HepG2 (cell line): Measurements from ENCODE around the gene HCRT. TPM values are rescaled to one million over a fixed set of nuclear protein-coding genes. Genes with fewer than 3 reads are reported as not detected.

Experiments
- ATAC-seq: fragments of 200-7000 bp; cut with Tn5 transposase; 3 replicates; pipeline ENCODE4 v1.9.1; 2020; ENCODE audit warnings: mild to moderate bottlenecking, moderate library complexity
- BruUV-seq: library from RNA; stranded (reverse); fragments of 400-500 nt; replicated peaks from 2 replicates; lab custom pipeline; 2021; lab: Mats Ljungman, UMichigan
- CTCF ChIA-PET: fragments of 300-600 bp; formaldehyde crosslinking; extraction: SDS; loops from one replicate; lab custom pipeline; 2021; ENCODE audit warnings: low total read pairs, inconsistent platforms, low intra/inter-chr PET ratio; lab: Yijun Ruan, JAX
- POLR2A ChIA-PET: fragments of 350-600 bp; sonication (Branson Sonifier 250); formaldehyde crosslinking; loops from one replicate; lab custom pipeline; 2020; ENCODE audit warnings: antibody characterized with exemption, inconsistent platforms; lab: Yijun Ruan, JAX
- DNase-seq: peaks from one replicate; pipeline ENCODE4 v3.0.0-alpha.2; 2015; ENCODE audit warnings: low spot score
- FAIRE-seq: peaks from 3 replicates; lab custom pipeline; 2011; peaks lifted over from hg19 to GRCh38; lab: Jason Lieb, UNC
- H2AFZ ChIP-seq: one replicate; pipeline ENCODE4 v1.6.1; 2011; ENCODE audit warnings: low read length, inconsistent platforms
- H3K27ac ChIP-seq: fragments of 300-600 bp; 3 replicates; pipeline ENCODE4 v1.8.0; 2011; ENCODE audit warnings: mixed run types, mild to moderate bottlenecking, mixed read lengths, low read length, inconsistent platforms; ENCODE audit not compliant: insufficient read depth; ENCODE audit errors: extremely low read length
- H3K27me3 ChIP-seq, 2 experiments: fragments of 200-600 bp in 1 of 2; 2 replicates in 1 of 2; 3 replicates in 1 of 2; pipeline versions ENCODE4 v1.6.0 to v1.8.0; 2011; ENCODE audit warnings: low read length in 2 of 2, mild to moderate bottlenecking in 2 of 2, moderate library complexity in 2 of 2, inconsistent platforms in 1 of 2; ENCODE audit not compliant: insufficient read depth in 2 of 2, control insufficient read depth in 1 of 2
- H3K36me3 ChIP-seq, 2 experiments: fragments of 200-600 bp in 1 of 2; replicated peaks in 1 of 2; 2 replicates in 1 of 2; 3 replicates in 1 of 2; pipeline versions ENCODE4 v1.5.1 to v1.8.0; 2011; ENCODE audit warnings: low read length in 2 of 2, inconsistent platforms in 1 of 2; ENCODE audit not compliant: insufficient read depth in 2 of 2, control insufficient read depth in 1 of 2
- H3K4me1 ChIP-seq: 2 replicates; pipeline ENCODE4 v1.5.1; 2012; ENCODE audit warnings: low read length, inconsistent platforms; ENCODE audit not compliant: insufficient read depth
- H3K4me2 ChIP-seq: 2 replicates; pipeline ENCODE4 v1.6.0; 2011; ENCODE audit warnings: low read depth, low read length, inconsistent platforms
- H3K4me3 ChIP-seq, 3 experiments: fragments of 200-600 bp in 1 of 3; sonication (generic), shearing (Covaris generic) in 1 of 3; replicated peaks in 1 of 3; 2 replicates each; pipeline ENCODE4 v1.5.1; 2011 to 2016; ENCODE audit warnings: low read length in 3 of 3, inconsistent platforms in 2 of 3, low read depth in 2 of 3, mild to moderate bottlenecking in 2 of 3, control low read depth in 1 of 3, mixed read lengths in 1 of 3; ENCODE audit not compliant: insufficient read depth in 1 of 3
- H3K79me2 ChIP-seq: one replicate; pipeline ENCODE4 v1.6.1; 2011; ENCODE audit warnings: low read length, inconsistent platforms; ENCODE audit not compliant: insufficient read depth
- H3K9ac ChIP-seq: 2 replicates; pipeline ENCODE4 v1.6.0; 2011; ENCODE audit warnings: mild to moderate bottlenecking, low read depth, low read length, inconsistent platforms; ENCODE audit not compliant: insufficient read depth
- H3K9me3 ChIP-seq: 2 replicates; pipeline ENCODE4 v1.5.1; 2012; ENCODE audit warnings: mild to moderate bottlenecking, low read length
- H4K20me1 ChIP-seq: 2 replicates; pipeline ENCODE4 v1.6.0; 2011; ENCODE audit warnings: inconsistent platforms, mild to moderate bottlenecking, low read length, moderate library complexity; ENCODE audit not compliant: insufficient read depth
- AGO2 ChIP-seq: fragments of 200-400 bp; formaldehyde crosslinking; optimal IDR thresholded peaks from 2 replicates; pipeline ENCODE3; 2017; ENCODE audit warnings: mild to moderate bottlenecking, low read depth, low read length, moderate library complexity
- FOXO1 ChIP-seq: sonication (generic); formaldehyde crosslinking; IDR thresholded peaks from 2 replicates; pipeline ENCODE4 v1.4.0; 2020; ENCODE audit warnings: missing genetic modification reagents
- MEF2D ChIP-seq: sonication (generic); formaldehyde crosslinking; IDR thresholded peaks from 2 replicates; pipeline ENCODE4 v1.5.1; 2020; ENCODE audit warnings: mild to moderate bottlenecking, missing genetic modification reagents
- PHF20 ChIP-seq: sonication (generic); formaldehyde crosslinking; IDR thresholded peaks from 2 replicates; pipeline ENCODE4 v1.5.0; 2020; ENCODE audit warnings: mild to moderate bottlenecking, missing genetic modification reagents
- WGBS: methylation state at CpG from one replicate; pipeline ENCODE4 v1.1.6; 2017; ENCODE audit warnings: low lambda C conversion rate; 5-methylcytosine and 5-hydroxymethylcytosine counted together
- in situ Hi-C: cut with HindIII; loops from 2 replicates; pipeline ENCODE4 v1.10.0; 2017; ENCODE audit warnings: low pct_unique_long_range_greater_than_20kb; ENCODE audit not compliant: extremely low pct_ligation_motif_present
- intact Hi-C: fragments of 100-400 bp; cut with micrococcal nuclease; formaldehyde crosslinking; loops from one replicate; pipeline ENCODE4 v1.10.0; 2022; ENCODE audit not compliant: unreplicated experiment
- polyA plus RNA-seq, 8 experiments: library from polyadenylated mRNA; depleted of rRNA in 3 of 8; stranded (reverse) in 7 of 8; unstranded in 1 of 8; fragments of >200 nt; fragmentation: Illumina TruSeq in 4 of 8; extraction: Trizol in 4 of 8; gene quantifications; 2 replicates each; pipeline versions ENCODE4 v1.2.1 to v1.2.3, GENCODE V29; 2011 to 2016; ENCODE audit warnings: low read depth in 4 of 8, missing spikeins in 1 of 8, mixed read lengths in 1 of 8; ENCODE audit not compliant: insufficient read depth in 1 of 8
- total RNA-seq, 5 experiments: library from RNA; depleted of rRNA; stranded (reverse); fragments of >200 nt; fragmentation: Illumina TruSeq; extraction: Trizol; gene quantifications; 2 replicates each; pipeline ENCODE4 v1.2.3, GENCODE V29; 2016; ENCODE audit warnings: low read depth in 1 of 5
- TF ChIP-seq, protein P1 (sequence below): sonication (generic); formaldehyde crosslinking; IDR thresholded peaks from 2 replicates; pipeline ENCODE4 v1.5.1; 2020; ENCODE audit warnings: mild to moderate bottlenecking, missing genetic modification reagents, moderate library complexity
- TF ChIP-seq, protein P2 (sequence below): sonication (generic); formaldehyde crosslinking; IDR thresholded peaks from 2 replicates; pipeline ENCODE4 v1.5.0; 2020; ENCODE audit warnings: missing genetic modification reagents, mild to moderate bottlenecking, borderline replicate concordance

HCRT gene
- total and polyA plus RNA-seq, 2 of the 13 experiments (the other 11 are each of a cell fraction or from before 2014, with no cell fraction given): not detected

DNA sequence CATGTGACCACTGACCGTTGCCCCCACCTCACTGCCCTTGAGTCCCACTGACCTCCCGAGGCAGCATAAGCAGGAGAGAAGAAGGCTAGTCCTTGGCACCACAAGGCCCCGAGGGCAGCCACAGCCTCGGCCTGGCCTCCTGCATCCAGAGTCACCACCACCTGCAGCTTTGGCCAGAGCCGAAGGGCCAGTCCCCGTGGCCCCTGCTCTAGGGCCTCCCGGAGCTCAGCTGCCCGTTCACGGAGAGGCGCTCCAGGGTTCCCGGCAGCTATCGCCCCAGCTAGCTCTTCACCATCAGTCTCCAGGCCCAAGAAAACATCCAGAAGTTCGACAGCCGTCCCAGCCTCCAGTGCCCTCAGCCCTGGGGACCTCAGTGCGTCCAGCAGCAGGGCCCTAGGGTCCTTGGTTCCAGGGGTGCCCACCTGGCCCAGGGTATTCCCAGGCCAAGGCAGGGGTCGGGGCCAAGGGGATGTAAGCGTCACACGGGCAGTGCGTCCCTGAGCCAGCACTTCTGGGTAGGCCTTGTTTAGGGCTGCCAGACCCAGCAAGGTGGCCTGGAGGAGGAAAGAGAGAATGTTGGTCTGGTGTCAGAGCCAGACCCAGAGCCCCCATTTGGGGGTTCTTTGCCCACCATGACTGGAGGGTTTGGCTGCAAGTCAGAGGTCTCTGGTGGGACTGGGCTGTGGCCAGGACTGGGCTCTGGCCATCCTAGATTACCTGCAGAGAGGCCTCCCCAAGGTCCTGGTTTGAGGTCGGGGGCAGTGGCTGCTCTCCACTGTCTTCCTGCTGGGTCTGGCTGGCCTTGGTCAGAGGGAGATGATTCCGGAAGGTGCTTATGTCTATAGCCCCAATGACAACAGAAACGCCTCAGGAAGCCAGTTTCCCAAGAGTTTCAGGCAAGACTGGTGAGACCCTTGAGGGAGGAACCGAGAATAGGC is 7.2 kb upstream of the HCRT start:
- Histone ChIP-seq H3K27ac (no peak overlapping the region), H4K20me1 (no peaks in the 10 kb centered on the region), H3K4me2 (peak overlapping the region; percentile 79), H3K4me1 (peaks cover 21% of the 10 kb centered on the region), H3K9ac (peak overlapping the region; percentile 77; the same call in 1 of the 2 replicates), H2AFZ (no peak overlapping the region), H3K4me3 (peak overlapping the region in 1 of 3 experiments; percentile 94; a peak in 1 of 6 replicates), H3K36me3 (no peaks in the 10 kb centered on the region), H3K79me2 (no peaks in the 10 kb centered on the region), H3K27me3 (no peaks in the 10 kb centered on the region; a peak in 1 of 5 replicates), H3K9me3 (no peaks in the 10 kb centered on the region)
- FAIRE-seq: no peak
- intact Hi-C loops: no loop called here
- no peak for ATAC-seq
- in situ Hi-C loops: no loop called here
- no TSS peak for BruUV-seq
- CTCF ChIA-PET: no interaction called here
- POLR2A ChIA-PET: interaction anchor here (1.1 to 1.9 kb wide), 3 partner anchors 9 to 85 kb away, joined by 3 to 30 read pairs (median 3); no protein-coding TSS in a partner anchor
- 95% methylated on average over 18 of the region's 23 CpGs for WGBS
- TF ChIP-seq, protein P1, sequence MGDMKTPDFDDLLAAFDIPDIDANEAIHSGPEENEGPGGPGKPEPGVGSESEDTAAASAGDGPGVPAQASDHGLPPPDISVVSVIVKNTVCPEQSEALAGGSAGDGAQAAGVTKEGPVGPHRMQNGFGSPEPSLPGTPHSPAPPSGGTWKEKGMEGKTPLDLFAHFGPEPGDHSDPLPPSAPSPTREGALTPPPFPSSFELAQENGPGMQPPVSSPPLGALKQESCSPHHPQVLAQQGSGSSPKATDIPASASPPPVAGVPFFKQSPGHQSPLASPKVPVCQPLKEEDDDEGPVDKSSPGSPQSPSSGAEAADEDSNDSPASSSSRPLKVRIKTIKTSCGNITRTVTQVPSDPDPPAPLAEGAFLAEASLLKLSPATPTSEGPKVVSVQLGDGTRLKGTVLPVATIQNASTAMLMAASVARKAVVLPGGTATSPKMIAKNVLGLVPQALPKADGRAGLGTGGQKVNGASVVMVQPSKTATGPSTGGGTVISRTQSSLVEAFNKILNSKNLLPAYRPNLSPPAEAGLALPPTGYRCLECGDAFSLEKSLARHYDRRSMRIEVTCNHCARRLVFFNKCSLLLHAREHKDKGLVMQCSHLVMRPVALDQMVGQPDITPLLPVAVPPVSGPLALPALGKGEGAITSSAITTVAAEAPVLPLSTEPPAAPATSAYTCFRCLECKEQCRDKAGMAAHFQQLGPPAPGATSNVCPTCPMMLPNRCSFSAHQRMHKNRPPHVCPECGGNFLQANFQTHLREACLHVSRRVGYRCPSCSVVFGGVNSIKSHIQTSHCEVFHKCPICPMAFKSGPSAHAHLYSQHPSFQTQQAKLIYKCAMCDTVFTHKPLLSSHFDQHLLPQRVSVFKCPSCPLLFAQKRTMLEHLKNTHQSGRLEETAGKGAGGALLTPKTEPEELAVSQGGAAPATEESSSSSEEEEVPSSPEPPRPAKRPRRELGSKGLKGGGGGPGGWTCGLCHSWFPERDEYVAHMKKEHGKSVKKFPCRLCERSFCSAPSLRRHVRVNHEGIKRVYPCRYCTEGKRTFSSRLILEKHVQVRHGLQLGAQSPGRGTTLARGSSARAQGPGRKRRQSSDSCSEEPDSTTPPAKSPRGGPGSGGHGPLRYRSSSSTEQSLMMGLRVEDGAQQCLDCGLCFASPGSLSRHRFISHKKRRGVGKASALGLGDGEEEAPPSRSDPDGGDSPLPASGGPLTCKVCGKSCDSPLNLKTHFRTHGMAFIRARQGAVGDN (CRISPR knock-in tag): peak; percentile 13; the same call in 1 of the 2 replicates
- TF ChIP-seq, protein P2, sequence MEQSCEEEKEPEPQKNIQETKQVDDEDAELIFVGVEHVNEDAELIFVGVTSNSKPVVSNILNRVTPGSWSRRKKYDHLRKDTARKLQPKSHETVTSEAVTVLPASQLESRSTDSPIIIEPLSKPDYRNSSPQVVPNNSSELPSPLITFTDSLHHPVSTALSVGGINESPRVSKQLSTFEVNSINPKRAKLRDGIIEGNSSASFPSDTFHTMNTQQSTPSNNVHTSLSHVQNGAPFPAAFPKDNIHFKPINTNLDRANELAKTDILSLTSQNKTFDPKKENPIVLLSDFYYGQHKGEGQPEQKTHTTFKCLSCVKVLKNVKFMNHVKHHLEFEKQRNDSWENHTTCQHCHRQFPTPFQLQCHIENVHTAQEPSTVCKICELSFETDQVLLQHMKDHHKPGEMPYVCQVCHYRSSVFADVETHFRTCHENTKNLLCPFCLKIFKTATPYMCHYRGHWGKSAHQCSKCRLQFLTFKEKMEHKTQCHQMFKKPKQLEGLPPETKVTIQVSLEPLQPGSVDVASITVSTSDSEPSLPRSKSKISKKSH: no peak
- no peak for TF ChIP-seq MEF2D (CRISPR knock-in tag)
- TF ChIP-seq PHF20: no peak
- TF ChIP-seq AGO2: peak; percentile 36
- TF ChIP-seq FOXO1: no peak
- DNase-seq: no peak
